Hepatocyte (in vitro differentiated cells): ENCODE data around the gene GJB6. TPM values are rescaled to one million over a fixed set of nuclear protein-coding genes. Genes with fewer than 3 reads are reported as not detected.
"Not testable (repeated sequence)": the region's sequence is repeated elsewhere in the genome, so short reads cannot be mapped to it uniquely, and the experiment has no call there.

Experiments
- DNase-seq: peaks from one replicate; pipeline ENCODE4 v3.0.0-alpha.2; 2016; ENCODE audit warnings: low spot score
- H2AFZ ChIP-seq: fragments of 200-600 bp; sonication (generic); 2 replicates; pipeline ENCODE4 v1.6.0; 2016; ENCODE audit warnings: antibody characterized with exemption, mild to moderate bottlenecking
- H3K27ac ChIP-seq: fragments of 200-600 bp; sonication (generic); 2 replicates; pipeline ENCODE4 v1.5.1; 2016; ENCODE audit warnings: mild to moderate bottlenecking
- H3K27me3 ChIP-seq: fragments of 200-600 bp; sonication (generic); 2 replicates; pipeline ENCODE4 v1.6.1; 2016
- H3K36me3 ChIP-seq: fragments of 200-600 bp; sonication (generic); replicated peaks from 2 replicates; pipeline ENCODE4 v1.5.1; 2016; ENCODE audit warnings: low read depth; ENCODE audit not compliant: insufficient read depth
- H3K4me1 ChIP-seq: fragments of 200-600 bp; sonication (generic); 2 replicates; pipeline ENCODE4 v1.5.1; 2016; ENCODE audit warnings: mild to moderate bottlenecking, moderate library complexity; ENCODE audit not compliant: insufficient read depth
- H3K4me2 ChIP-seq: fragments of 200-600 bp; sonication (generic); 2 replicates; pipeline ENCODE4 v1.6.0; 2016
- H3K4me3 ChIP-seq: fragments of 200-600 bp; sonication (generic); 2 replicates; pipeline ENCODE4 v1.5.1; 2016; ENCODE audit warnings: mild to moderate bottlenecking
- H3K79me2 ChIP-seq: fragments of 200-600 bp; sonication (generic); 2 replicates; pipeline ENCODE4 v1.6.0; 2017; ENCODE audit warnings: mild to moderate bottlenecking
- H3K9me2 ChIP-seq: fragments of 200-600 bp; sonication (generic); replicated peaks from 2 replicates; pipeline ENCODE4 v1.6.0; 2017; ENCODE audit warnings: mild to moderate bottlenecking; ENCODE audit not compliant: insufficient read depth
- H3K9me3 ChIP-seq: fragments of 200-600 bp; sonication (generic); 2 replicates; pipeline ENCODE4 v1.5.1; 2016; ENCODE audit warnings: low read depth, mild to moderate bottlenecking
- H4K20me1 ChIP-seq: fragments of 200-600 bp; sonication (generic); 2 replicates; pipeline ENCODE4 v1.6.0; 2016; ENCODE audit warnings: mild to moderate bottlenecking; ENCODE audit not compliant: insufficient read depth, poor library complexity, severe bottlenecking
- EZH2 ChIP-seq: fragments of 200-600 bp; sonication (generic); IDR thresholded peaks from 2 replicates; pipeline ENCODE4 v1.6.1; 2016; ENCODE audit warnings: antibody characterized with exemption, mild to moderate bottlenecking, borderline replicate concordance
- EZH2phosphoT487 ChIP-seq: fragments of 200-600 bp; sonication (generic); IDR thresholded peaks from one replicate; pipeline ENCODE4 v1.6.1; 2018; ENCODE audit warnings: antibody characterized with exemption, mild to moderate bottlenecking, low read depth, moderate library complexity; ENCODE audit not compliant: unreplicated experiment, severe bottlenecking
- WGBS: methylation state at CpG from one replicate; pipeline ENCODE4 v1.1.6; 2016; ENCODE audit warnings: low lambda C conversion rate; ENCODE audit errors: missing lambda C conversion rate; 5-methylcytosine and 5-hydroxymethylcytosine counted together
- polyA plus RNA-seq: library from polyadenylated mRNA; unstranded; fragments of >200 nt; fragmentation: Nextera tagmentation; extraction: Ambion mirVana; gene quantifications from 2 replicates; pipeline ENCODE4 v1.2.1, GENCODE V29; 2016
- total RNA-seq: library from RNA; depleted of rRNA; stranded (reverse); fragments of >200 nt; gene quantifications from 2 replicates; pipeline ENCODE4 v1.2.3, GENCODE V29; 2014
- TF ChIP-seq, protein P1 (sequence below): fragments of 200-600 bp; sonication (generic); IDR thresholded peaks from 2 replicates; pipeline ENCODE4 v1.5.1; 2016; ENCODE audit warnings: antibody characterized with exemption, mild to moderate bottlenecking; ENCODE audit not compliant: poor library complexity

Gene GJB6
- total RNA-seq (0.52 and 2.2 TPM in 2 replicates), polyA plus RNA-seq (0.79 and 1.2 TPM in 2 replicates)

DNA sequence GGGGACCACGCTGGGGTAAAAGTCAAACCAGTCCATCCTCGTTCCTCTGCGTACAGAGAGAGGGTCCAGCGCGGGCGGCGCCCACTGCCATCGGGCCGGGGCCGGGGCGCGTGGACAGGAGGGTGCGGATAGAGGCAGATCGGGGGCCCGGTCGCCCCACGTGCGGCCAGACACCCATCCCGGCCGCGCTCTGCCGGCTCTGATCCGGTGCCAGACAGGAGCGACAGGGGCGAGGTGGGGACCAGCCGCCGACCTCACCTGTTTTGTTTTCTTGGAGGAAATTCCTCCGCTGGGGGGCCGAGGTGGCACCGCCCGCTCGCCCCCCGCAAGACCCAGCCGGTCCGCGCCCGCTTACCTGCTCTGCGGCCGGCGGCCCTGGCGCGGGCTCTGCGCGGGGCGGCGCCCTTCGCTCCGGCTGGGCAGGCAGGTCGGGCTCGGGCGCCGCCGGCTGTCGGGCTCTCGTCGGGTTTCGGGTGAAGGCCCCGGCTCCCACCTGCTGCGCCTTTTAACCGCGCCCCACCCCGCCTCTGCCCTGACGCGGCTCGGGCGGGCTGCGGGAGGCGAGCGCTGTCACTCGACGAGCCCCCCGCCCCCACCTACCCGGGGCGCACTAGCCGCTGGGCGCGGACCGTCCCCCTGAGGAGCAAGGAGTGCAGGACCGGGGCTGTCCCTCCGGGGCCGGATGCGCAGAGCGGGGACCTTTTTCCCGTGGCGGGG is at the start of gene GJB6:
TSS of gene GJB6 (minus strand) at position 481 of the 717 bp plus-strand sequence. CDS start 8,839 bp downstream, outside the sequence.
- H3K79me2 ChIP-seq = no peaks in the 10 kb centered on the region
- no peaks in the 10 kb centered on the region for H3K9me3 ChIP-seq
- no peaks in the 10 kb centered on the region for H3K9me2 ChIP-seq
- H3K27ac ChIP-seq = no peak within 1 kb of the TSS
- peak within 1 kb of the TSS; percentile 49 for H2AFZ ChIP-seq
- peaks cover 46% of the 10 kb centered on the region for H3K27me3 ChIP-seq
- no peaks in the 10 kb centered on the region for H4K20me1 ChIP-seq
- H3K4me1 ChIP-seq = peaks cover 10% of the 10 kb centered on the region
- WGBS = 2% methylated on average over 65 of the region's 85 CpGs
- peak within 1 kb of the TSS; percentile 19 for H3K4me3 ChIP-seq
- TF ChIP-seq EZH2phosphoT487 = peak; percentile 15
- TF ChIP-seq, protein P1, sequence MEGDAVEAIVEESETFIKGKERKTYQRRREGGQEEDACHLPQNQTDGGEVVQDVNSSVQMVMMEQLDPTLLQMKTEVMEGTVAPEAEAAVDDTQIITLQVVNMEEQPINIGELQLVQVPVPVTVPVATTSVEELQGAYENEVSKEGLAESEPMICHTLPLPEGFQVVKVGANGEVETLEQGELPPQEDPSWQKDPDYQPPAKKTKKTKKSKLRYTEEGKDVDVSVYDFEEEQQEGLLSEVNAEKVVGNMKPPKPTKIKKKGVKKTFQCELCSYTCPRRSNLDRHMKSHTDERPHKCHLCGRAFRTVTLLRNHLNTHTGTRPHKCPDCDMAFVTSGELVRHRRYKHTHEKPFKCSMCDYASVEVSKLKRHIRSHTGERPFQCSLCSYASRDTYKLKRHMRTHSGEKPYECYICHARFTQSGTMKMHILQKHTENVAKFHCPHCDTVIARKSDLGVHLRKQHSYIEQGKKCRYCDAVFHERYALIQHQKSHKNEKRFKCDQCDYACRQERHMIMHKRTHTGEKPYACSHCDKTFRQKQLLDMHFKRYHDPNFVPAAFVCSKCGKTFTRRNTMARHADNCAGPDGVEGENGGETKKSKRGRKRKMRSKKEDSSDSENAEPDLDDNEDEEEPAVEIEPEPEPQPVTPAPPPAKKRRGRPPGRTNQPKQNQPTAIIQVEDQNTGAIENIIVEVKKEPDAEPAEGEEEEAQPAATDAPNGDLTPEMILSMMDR = no peak
- peak; percentile 95 for TF ChIP-seq EZH2
- peak within 1 kb of the TSS; percentile 97 for H3K4me2 ChIP-seq
- peak; percentile 52 for DNase-seq
- H3K36me3 ChIP-seq = no peaks in the 10 kb centered on the region

DNA sequence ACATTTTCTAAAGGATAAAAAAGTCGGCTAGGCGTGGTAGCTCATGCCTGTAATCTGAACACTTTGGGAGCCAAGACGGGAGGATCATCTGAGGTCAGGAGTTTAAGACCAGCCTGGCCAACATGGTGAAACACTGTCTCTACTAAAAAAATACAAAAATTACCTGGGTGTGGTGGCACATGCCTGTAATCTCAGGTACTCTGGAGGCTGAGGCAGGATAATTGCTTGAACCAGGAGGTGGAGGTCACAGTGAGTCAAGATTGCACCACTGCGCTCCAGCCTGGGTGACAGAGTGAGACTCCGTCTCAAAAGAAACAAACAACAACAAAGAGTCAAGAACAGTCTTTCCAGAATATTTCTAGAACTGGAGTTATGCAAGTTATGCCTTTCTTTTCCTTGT is 44.8 kb upstream of the GJB6 start:
- H3K9me2 ChIP-seq, H3K4me1 ChIP-seq, H3K27me3 ChIP-seq, H3K79me2 ChIP-seq, H4K20me1 ChIP-seq, H3K36me3 ChIP-seq, DNase-seq, H3K4me3 ChIP-seq, H2AFZ ChIP-seq, H3K4me2 ChIP-seq, H3K27ac ChIP-seq, H3K9me3 ChIP-seq: not testable (repeated sequence)
- 94% methylated on average over 5 of the region's 5 CpGs for WGBS

DNA sequence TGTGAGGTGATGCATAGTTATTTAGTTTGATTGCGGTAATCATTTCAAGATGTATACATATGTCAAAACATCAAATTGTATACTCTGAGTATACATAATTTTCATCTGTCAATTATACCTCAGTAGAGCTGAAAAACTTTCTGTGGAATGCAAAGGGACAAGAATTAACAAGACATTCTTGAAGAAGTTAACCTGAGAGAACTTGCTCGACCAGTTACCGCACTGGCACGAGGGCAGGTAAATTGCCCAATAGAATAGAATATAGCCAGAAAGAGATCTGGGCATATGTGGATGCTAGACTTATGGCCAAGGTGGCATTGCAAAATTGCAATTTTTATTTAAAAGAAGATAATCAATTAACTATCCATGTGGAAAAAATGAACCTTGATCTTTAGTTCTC is 42.3 kb upstream of the GJB6 start:
- DNase-seq = no peak
- peaks cover 4% of the 10 kb centered on the region for H3K4me1 ChIP-seq
- 77% methylated on average over 4 of the region's 4 CpGs for WGBS

DNA sequence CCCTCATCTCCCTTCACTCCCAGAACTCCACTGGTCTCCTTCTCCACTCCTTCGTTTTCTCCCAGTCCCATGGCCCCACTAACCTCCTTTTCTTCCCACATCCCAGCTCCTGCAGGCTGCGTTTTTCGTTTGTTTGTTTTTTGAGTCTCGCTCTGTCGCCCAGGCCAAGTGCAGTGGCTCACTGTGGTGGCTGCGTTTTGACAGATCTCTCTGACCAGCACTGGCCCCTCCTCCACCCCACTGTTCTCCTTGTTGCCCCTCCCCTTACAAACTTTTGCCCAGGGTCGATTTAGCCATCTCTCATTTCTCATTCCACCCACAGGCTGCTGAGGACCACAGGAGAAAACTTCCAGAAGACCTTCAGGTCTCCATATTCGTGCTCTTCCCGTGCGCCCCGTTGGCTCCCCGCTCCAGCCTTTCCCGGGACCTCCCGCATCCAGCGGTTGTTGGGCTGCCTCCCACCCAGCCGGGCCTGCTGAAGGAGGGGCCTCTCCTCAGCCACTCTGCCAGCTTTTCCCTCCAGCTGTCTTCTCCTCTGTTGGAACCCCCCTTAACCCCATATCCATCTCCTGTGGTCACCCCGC is 40.6 kb upstream of the GJB6 start:
- Histone ChIP-seq H4K20me1 (no peaks in the 10 kb centered on the region), H3K4me2 (no peak overlapping the region), H3K4me1 (peaks cover 4% of the 10 kb centered on the region), H3K9me2 (no peaks in the 10 kb centered on the region), H3K36me3 (no peaks in the 10 kb centered on the region), H3K9me3 (no peaks in the 10 kb centered on the region), H3K27me3 (no peaks in the 10 kb centered on the region), H3K79me2 (no peaks in the 10 kb centered on the region), H2AFZ (no peak overlapping the region), H3K4me3 (no peak overlapping the region), H3K27ac (no peak overlapping the region)
- DNase-seq = no peak
- no peak for TF ChIP-seq EZH2phosphoT487
- no peak for TF ChIP-seq EZH2
- TF ChIP-seq, protein P1 = no peak
- 83% methylated on average over 17 of the region's 17 CpGs for WGBS

More for the DNA sequence above, 42.3 kb upstream of the GJB6 start:
- H2AFZ ChIP-seq = no peak overlapping the region
- H3K27me3 ChIP-seq = no peaks in the 10 kb centered on the region
- TF ChIP-seq, protein P1 = no peak
- no peak for TF ChIP-seq EZH2
- TF ChIP-seq EZH2phosphoT487 = no peak
- H3K4me2 ChIP-seq = no peak overlapping the region
- H3K9me3 ChIP-seq = no peaks in the 10 kb centered on the region
- H3K9me2 ChIP-seq = no peaks in the 10 kb centered on the region
- no peaks in the 10 kb centered on the region for H4K20me1 ChIP-seq
- no peak overlapping the region for H3K4me3 ChIP-seq
- H3K36me3 ChIP-seq = no peaks in the 10 kb centered on the region
- no peaks in the 10 kb centered on the region for H3K79me2 ChIP-seq
- H3K27ac ChIP-seq = no peak overlapping the region
